Activated CD8-positive, alpha-beta T cell treated with anti-CD3 and anti-CD28 coated beads, Interleukin-2, amount 10 ng/mL, durations not matched to agents 7 days and 5 days (primary cell): ENCODE data around the gene RAP1GDS1. TPM values are rescaled to one million over a fixed set of nuclear protein-coding genes. Genes with fewer than 3 reads are reported as not detected.
"Not testable (repeated sequence)": the region's sequence is repeated elsewhere in the genome, so short reads cannot be mapped to it uniquely, and the experiment has no call there.

Experiments used
- ATAC-seq: fragments of 150-1000 bp; cut with Tn5 transposase; one replicate; pipeline ENCODE4 v1.10.0; 2021; ENCODE audit warnings: moderate library complexity
- CTCF ChIA-PET: fragments of 350-600 bp; sonication (Branson Sonifier 250); formaldehyde crosslinking; loops from one replicate; lab custom pipeline; 2021; ENCODE audit warnings: antibody characterized with exemption; lab: Charles Lee
- POLR2A ChIA-PET: fragments of 350-600 bp; sonication (Branson Sonifier 250); formaldehyde crosslinking; loops from one replicate; lab custom pipeline; 2021; ENCODE audit warnings: antibody characterized with exemption; lab: Charles Lee
- DNase-seq: peaks from one replicate; pipeline ENCODE4 v3.0.0-alpha.2; 2020
- H3K27ac Mint-ChIP-seq: one replicate; pipeline ENCODE4 v1.8.0; 2021; ENCODE audit warnings: mild to moderate bottlenecking, mixed read lengths
- H3K27me3 Mint-ChIP-seq: one replicate; pipeline ENCODE4 v1.8.0; 2021; ENCODE audit warnings: low read depth, mixed read lengths
- H3K36me3 Mint-ChIP-seq: one replicate; pipeline ENCODE4 v1.8.0; 2021; ENCODE audit warnings: low read depth, mixed read lengths
- H3K4me1 Mint-ChIP-seq: one replicate; pipeline ENCODE4 v1.8.0; 2021; ENCODE audit warnings: low read depth, mixed read lengths
- H3K4me3 Mint-ChIP-seq: one replicate; pipeline ENCODE4 v1.8.0; 2021; ENCODE audit warnings: mild to moderate bottlenecking, mixed read lengths
- H3K9me3 Mint-ChIP-seq: one replicate; pipeline ENCODE4 v1.8.0; 2022; ENCODE audit warnings: mixed read lengths; ENCODE audit not compliant: insufficient read depth
- total RNA-seq, 2 experiments: library from RNA; stranded (reverse); gene quantifications; one replicate each; pipeline ENCODE4 v1.2.3, GENCODE V29; 2021

Gene RAP1GDS1
- total RNA-seq, 2 experiments from 2014 or later: 64.4 to 65.5 TPM

- ChIA-PET POLR2A (interaction anchor here (0.6 kb wide), 1 partner anchor 179 kb away, joined by 8 read pairs; no protein-coding TSS in a partner anchor), CTCF (no interaction called here)
- Mint-ChIP-seq H3K27me3 (no peaks in the 10 kb centered on the region), H3K36me3 (no peaks in the 10 kb centered on the region), H3K9me3 (no peaks in the 10 kb centered on the region), H3K4me3 (no peak overlapping the region), H3K27ac (no peak overlapping the region), H3K4me1 (peaks cover under 1% of the 10 kb centered on the region)
- DNase-seq (no peak), ATAC-seq (no peak)
These were observed 7.7 kb upstream of the RAP1GDS1 start for GRCh38 chr4:98253499-98253898.

- Mint-ChIP-seq H3K27me3 (no peaks in the 10 kb centered on the region), H3K4me1 (peaks cover 37% of the 10 kb centered on the region), H3K4me3 (peak overlapping the region; percentile 93), H3K27ac (peak overlapping the region; percentile 97), H3K36me3 (peaks cover 15% of the 10 kb centered on the region), H3K9me3 (no peaks in the 10 kb centered on the region)
- ATAC-seq: peak; percentile 19
- ChIA-PET CTCF (interaction anchor here (1.4 to 2.9 kb wide), 3 partner anchors 14 to 186 kb away, joined by 3 to 8 read pairs (median 4); no protein-coding TSS in a partner anchor), POLR2A (interaction anchor here (1.5 to 3.6 kb wide), 3 partner anchors 33 to 669 kb away, joined by 7 to 23 read pairs (median 14); partner anchors contain the start of genes EIF4E and STPG2)
- peak; percentile 41 for DNase-seq
These were observed 1.1 kb upstream of the RAP1GDS1 start for GRCh38 chr4:98260047-98260578.

GRCh38 chr4:98261405-98262291 is 464 bp downstream of the RAP1GDS1 start:
- H3K9me3 Mint-ChIP-seq: no peaks in the 10 kb centered on the region
- H3K27me3 Mint-ChIP-seq: no peaks in the 10 kb centered on the region
- CTCF ChIA-PET: interaction anchor here (0.8 to 2.9 kb wide), 9 partner anchors 13 to 402 kb away, joined by 3 to 8 read pairs (median 4); partner anchors contain the start of gene STPG2
- peak; percentile 79 for DNase-seq
- ATAC-seq: peak; percentile 71
- POLR2A ChIA-PET: interaction anchor here (0.9 to 3.6 kb wide), 10 partner anchors 9 to 733 kb away, joined by 3 to 23 read pairs (median 4); partner anchors contain the start of genes EIF4E and STPG2
- H3K27ac Mint-ChIP-seq: peak overlapping the region; percentile 93
- H3K4me3 Mint-ChIP-seq: peak overlapping the region; percentile 96
- H3K36me3 Mint-ChIP-seq: peaks cover 15% of the 10 kb centered on the region
- peaks cover 42% of the 10 kb centered on the region for H3K4me1 Mint-ChIP-seq

GRCh38 chr4:98262431-98262830 is 1.2 kb downstream of the RAP1GDS1 start:
- Mint-ChIP-seq H3K27me3 (no peaks in the 10 kb centered on the region), H3K27ac (peak overlapping the region; percentile 93), H3K36me3 (peaks cover 20% of the 10 kb centered on the region), H3K4me3 (peak overlapping the region; percentile 96), H3K4me1 (peaks cover 42% of the 10 kb centered on the region), H3K9me3 (no peaks in the 10 kb centered on the region)
- no peak for DNase-seq
- POLR2A ChIA-PET: interaction anchor here (0.6 to 3.6 kb wide), 5 partner anchors 8 to 667 kb away, joined by 3 to 23 read pairs (median 4); partner anchors contain the start of gene EIF4E
- ATAC-seq: no peak
- CTCF ChIA-PET: interaction anchor here (0.8 to 2.9 kb wide), 5 partner anchors 12 to 401 kb away, joined by 3 to 8 read pairs (median 4); partner anchors contain the start of gene STPG2

GRCh38 chr4:98267498-98267897 is 6.3 kb downstream of the RAP1GDS1 start:
- H3K27me3 Mint-ChIP-seq: no peaks in the 10 kb centered on the region
- DNase-seq: no peak
- no peak overlapping the region for H3K4me3 Mint-ChIP-seq
- H3K9me3 Mint-ChIP-seq: peaks cover 7% of the 10 kb centered on the region
- H3K27ac Mint-ChIP-seq: no peak overlapping the region
- H3K4me1 Mint-ChIP-seq: peaks cover 30% of the 10 kb centered on the region
- CTCF ChIA-PET: no interaction called here
- peaks cover 43% of the 10 kb centered on the region for H3K36me3 Mint-ChIP-seq
- POLR2A ChIA-PET: no interaction called here
- ATAC-seq: no peak

GRCh38 chr4:98275145-98275544 is 14.0 kb downstream of the RAP1GDS1 start:
- Mint-ChIP-seq H3K9me3 (peaks cover 28% of the 10 kb centered on the region), H3K4me3 (no peak overlapping the region), H3K27me3 (no peaks in the 10 kb centered on the region), H3K36me3 (peaks cover 56% of the 10 kb centered on the region), H3K27ac (no peak overlapping the region), H3K4me1 (peaks cover 14% of the 10 kb centered on the region)
- CTCF ChIA-PET: interaction anchor here (1.3 kb wide), 1 partner anchor 14 kb away, joined by 8 read pairs; the partner anchor contains the start of gene RAP1GDS1
- no peak for DNase-seq
- no peak for ATAC-seq
- POLR2A ChIA-PET: no interaction called here

- ChIA-PET POLR2A (no interaction called here), CTCF (no interaction called here)
- no peak overlapping the region for H3K27ac Mint-ChIP-seq
- H3K36me3 Mint-ChIP-seq: peaks cover 23% of the 10 kb centered on the region
- peaks cover 2% of the 10 kb centered on the region for H3K9me3 Mint-ChIP-seq
- no peak overlapping the region for H3K4me3 Mint-ChIP-seq
- ATAC-seq (no peak), DNase-seq (no peak)
- peaks cover 25% of the 10 kb centered on the region for H3K4me1 Mint-ChIP-seq
- no peaks in the 10 kb centered on the region for H3K27me3 Mint-ChIP-seq
These were observed 22.3 kb downstream of the RAP1GDS1 start for GRCh38 chr4:98283219-98284189.

GRCh38 chr4:98284640-98285046 is 23.5 kb downstream of the RAP1GDS1 start:
- H3K4me3 Mint-ChIP-seq: no peak overlapping the region
- peaks cover 33% of the 10 kb centered on the region for H3K4me1 Mint-ChIP-seq
- H3K27ac Mint-ChIP-seq: no peak overlapping the region
- H3K27me3 Mint-ChIP-seq: no peaks in the 10 kb centered on the region
- ChIA-PET CTCF (no interaction called here), POLR2A (no interaction called here)
- peaks cover 24% of the 10 kb centered on the region for H3K36me3 Mint-ChIP-seq
- H3K9me3 Mint-ChIP-seq: no peaks in the 10 kb centered on the region
- ATAC-seq: no peak
- DNase-seq: no peak

- Mint-ChIP-seq H3K36me3 (peaks cover 18% of the 10 kb centered on the region), H3K9me3 (no peaks in the 10 kb centered on the region), H3K4me1 (peaks cover 42% of the 10 kb centered on the region), H3K27me3 (no peaks in the 10 kb centered on the region), H3K4me3 (no peak overlapping the region), H3K27ac (no peak overlapping the region)
- CTCF ChIA-PET: no interaction called here
- ATAC-seq (no peak), DNase-seq (no peak)
- POLR2A ChIA-PET: no interaction called here
These were observed 24.5 kb downstream of the RAP1GDS1 start for GRCh38 chr4:98285676-98286075.

- peaks cover 40% of the 10 kb centered on the region for H3K4me1 Mint-ChIP-seq
These were observed 26.1 kb downstream of the RAP1GDS1 start for GRCh38 chr4:98287328-98287727.

GRCh38 chr4:98288671-98289070 is 27.5 kb downstream of the RAP1GDS1 start:
- peak; percentile 15 for ATAC-seq
- H3K4me1 Mint-ChIP-seq: peaks cover 31% of the 10 kb centered on the region
- peaks cover 14% of the 10 kb centered on the region for H3K36me3 Mint-ChIP-seq
- CTCF ChIA-PET, H3K27me3 Mint-ChIP-seq, H3K4me3 Mint-ChIP-seq, DNase-seq, H3K9me3 Mint-ChIP-seq, POLR2A ChIA-PET: not testable (repeated sequence)
- peak overlapping the region; percentile 48 for H3K27ac Mint-ChIP-seq

More at GRCh38 chr4:98287328-98287727, 26.1 kb downstream of the RAP1GDS1 start:
- Mint-ChIP-seq H3K27me3 (no peaks in the 10 kb centered on the region), H3K9me3 (no peaks in the 10 kb centered on the region), H3K36me3 (peaks cover 11% of the 10 kb centered on the region), H3K4me3 (no peak overlapping the region), H3K27ac (no peak overlapping the region)
- ATAC-seq (no peak), DNase-seq (no peak)
- ChIA-PET POLR2A (no interaction called here), CTCF (no interaction called here)
